Renal cortex interstitium (tissue), 11 donors: Measurements from ENCODE around the gene CMTR2. TPM values are rescaled to one million over a fixed set of nuclear protein-coding genes. Genes with fewer than 3 reads are reported as not detected.

Experiments
- DNase-seq, 11 donors: peaks; one replicate each; pipeline ENCODE4 v3.0.0-alpha.2; 2013; ENCODE audit warnings: low read depth in 9 of 11, low spot score in 4 of 11; ENCODE audit errors: extremely low read depth in 1 of 11
- polyA plus RNA-seq, 3 donors: library from polyadenylated mRNA; unstranded; fragments of 120-200 nt; gene quantifications; one replicate each; pipeline ENCODE4 v1.2.1, GENCODE V29; 2013; ENCODE audit not compliant: insufficient read length in 3 of 3

The CMTR2 gene
- polyA plus RNA-seq, 3 donors = 42.2 to 62.7 (median 51.0) TPM

DNA sequence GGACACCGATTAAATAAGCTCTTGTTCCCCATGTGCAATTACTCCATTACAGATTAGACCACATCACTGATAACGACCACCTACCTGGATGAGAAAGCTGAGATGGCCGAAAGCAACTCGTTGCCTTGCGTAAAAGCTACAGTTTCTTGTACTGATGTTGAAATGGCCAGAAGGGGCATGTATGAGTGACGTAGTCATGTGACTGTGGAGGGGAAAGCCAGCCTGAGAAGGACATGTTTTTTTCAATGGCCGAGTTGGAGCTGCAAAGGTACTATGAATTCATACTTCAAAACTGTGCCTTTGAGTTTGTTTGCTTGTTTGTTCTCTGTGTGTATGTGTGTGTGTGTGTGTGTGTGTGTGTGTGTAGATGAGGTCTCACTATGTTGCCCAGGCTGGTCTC is 41.7 kb downstream of the CMTR2 start:
- DNase-seq = no peak

DNA sequence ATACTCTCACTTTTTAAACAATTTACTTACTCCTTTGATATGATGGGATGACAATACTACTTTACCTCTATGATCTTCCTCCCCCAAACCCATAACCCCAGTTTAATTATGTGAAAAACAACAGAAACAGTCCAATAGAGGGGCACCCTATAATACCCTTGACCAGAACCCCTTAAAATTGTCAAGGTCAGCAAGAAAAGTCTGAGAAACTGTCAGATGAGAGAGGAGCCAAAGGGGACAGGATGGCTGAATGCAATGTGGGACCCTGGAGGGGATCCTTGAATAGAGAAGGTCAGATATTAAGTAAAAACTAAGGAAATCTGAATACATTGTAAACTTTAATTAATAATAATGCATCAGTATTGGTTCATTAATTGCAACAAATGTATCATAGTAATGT is 42.9 kb downstream of the CMTR2 start:
- no peak for DNase-seq

DNA sequence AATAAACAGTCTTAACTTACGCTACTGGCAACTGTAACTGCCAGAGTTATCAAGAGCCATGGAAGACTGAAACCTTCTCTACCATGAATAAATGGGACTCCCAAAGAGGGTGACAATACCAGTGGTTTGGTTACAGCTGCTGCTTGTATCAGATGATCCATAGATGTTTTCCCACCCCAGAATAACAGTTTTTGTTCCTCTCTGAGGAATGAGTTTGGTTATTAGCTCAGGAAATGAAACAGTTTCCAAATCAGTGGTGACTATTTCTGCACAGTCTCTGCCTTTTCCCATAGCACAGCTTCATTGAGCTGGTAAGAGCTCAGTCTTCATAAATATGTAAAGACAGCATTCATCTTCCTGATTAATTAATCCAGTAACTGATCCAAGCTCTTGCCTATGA is 44.7 kb downstream of the CMTR2 start:
- no peak for DNase-seq

DNA sequence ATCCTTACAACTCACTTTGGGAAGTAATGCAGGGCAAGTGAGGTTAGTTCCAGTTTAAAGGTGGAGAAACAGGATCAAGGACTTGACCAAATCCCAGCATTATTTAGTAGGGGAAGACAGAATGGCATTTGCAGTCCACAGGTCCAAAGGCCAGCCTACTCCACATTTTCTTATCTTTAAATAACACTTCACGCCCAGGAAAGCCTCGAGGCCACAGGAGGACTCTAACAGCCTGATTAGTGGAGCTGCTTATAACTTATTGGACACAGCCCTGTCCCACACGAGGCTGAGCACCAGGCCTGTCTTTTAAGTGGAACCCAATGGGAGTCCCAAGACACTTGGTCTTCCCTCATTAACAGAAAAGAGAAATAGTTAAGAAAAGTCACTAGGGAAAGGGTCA is 46.6 kb downstream of the CMTR2 start:
- DNase-seq = no peak

DNA sequence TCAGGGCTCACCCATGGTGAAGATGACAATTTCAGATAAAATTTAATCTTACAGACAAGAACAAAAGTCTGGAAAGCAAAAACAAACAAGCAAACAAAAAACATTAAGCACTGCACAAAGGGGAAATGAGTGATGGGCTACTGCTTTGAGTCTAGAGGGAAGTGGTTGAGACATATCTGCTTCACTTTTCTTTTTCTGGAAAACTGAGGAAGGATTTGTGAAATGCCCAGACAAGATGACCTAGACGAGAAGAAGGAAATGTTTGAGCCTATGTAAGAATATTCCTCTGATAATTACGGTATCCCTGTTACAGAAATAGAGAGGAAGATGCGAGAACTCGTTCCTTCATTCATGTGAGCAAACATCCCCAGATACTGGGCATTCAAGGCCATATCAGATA is 47.2 kb downstream of the CMTR2 start:
- DNase-seq = no peak

Other genes with a start within 250 kb of the CMTR2 start
- 10 to 100 TPM; 10.8 to 17.6 (median 13.6) TPM for gene HYDIN, start 58.7 kb downstream of the CMTR2 start, polyA plus RNA-seq
- under 1 TPM; 0.42 to 0.74 (median 0.68) TPM for gene CALB2, start 69.3 kb upstream of the CMTR2 start, polyA plus RNA-seq
- not detected for gene TLE7, start 152.7 kb upstream of the CMTR2 start, polyA plus RNA-seq
- gene ZNF23, start 172.8 kb upstream of the CMTR2 start, polyA plus RNA-seq = 10 to 100 TPM; 13.7 to 19.4 (median 18.2) TPM
- gene ZNF19, start 199.9 kb upstream of the CMTR2 start, polyA plus RNA-seq = 10 to 100 TPM; 10.6 to 17.5 (median 13.5) TPM
- under 1 TPM; 0.26 to 0.29 (median 0.29) TPM for gene CHST4, start 237.0 kb upstream of the CMTR2 start, polyA plus RNA-seq